ENCODE data around the gene INPP5B. TPM values are rescaled to one million over a fixed set of nuclear protein-coding genes. Genes with fewer than 3 reads are reported as not detected.
"Not testable (repeated sequence)": the region's sequence is repeated elsewhere in the genome, so short reads cannot be mapped to it uniquely, and the experiment has no call there.

INPP5B gene
- total RNA-seq: 28.8 TPM
- long read RNA-seq, partial matches to known transcripts: 1 of 10 reads
- long read RNA-seq, other reads (novel, unspliced or antisense): 9 of 10 reads

GRCh38 chr1:37946703-37947360 lies at the start of gene INPP5B:
Gene INPP5B, minus strand, starts transcription at chr1:37947053. Its CDS starts 745 bp downstream, at chr1:37946308.
- DNase-seq (ENCODE audit: low spot score): peak; percentile 93

- peak; percentile 94 for DNase-seq (ENCODE audit: low spot score)
These were observed 49.0 kb upstream of the INPP5B start for GRCh38 chr1:37995751-37996345.

- no peak for DNase-seq (ENCODE audit: low spot score)
These were observed 48.2 kb upstream of the INPP5B start for GRCh38 chr1:37994886-37995566.

GRCh38 chr1:37989361-37989930 lies 42.6 kb upstream of the INPP5B start:
- no peak for DNase-seq (ENCODE audit: low spot score)

GRCh38 chr1:37987679-37988078 lies 40.8 kb upstream of the INPP5B start:
- DNase-seq (ENCODE audit: low spot score): no peak

GRCh38 chr1:37983546-37983945 lies 36.7 kb upstream of the INPP5B start:
- no peak for DNase-seq (ENCODE audit: low spot score)

GRCh38 chr1:37978541-37978940 lies 31.7 kb upstream of the INPP5B start:
- DNase-seq (ENCODE audit: low spot score): no peak

- DNase-seq (ENCODE audit: low spot score): not testable (repeated sequence)
These were observed 28.2 kb upstream of the INPP5B start for GRCh38 chr1:37975083-37975482.

GRCh38 chr1:37974567-37974966 lies 27.7 kb upstream of the INPP5B start:
- DNase-seq (ENCODE audit: low spot score): no peak

- DNase-seq (ENCODE audit: low spot score): not testable (repeated sequence)
These were observed 26.8 kb upstream of the INPP5B start for GRCh38 chr1:37973684-37974083.

- no peak for DNase-seq (ENCODE audit: low spot score)
These were observed 18.4 kb upstream of the INPP5B start for GRCh38 chr1:37965301-37965700.

GRCh38 chr1:37964106-37964505 lies 17.3 kb upstream of the INPP5B start:
- DNase-seq (ENCODE audit: low spot score): not testable (repeated sequence)

GRCh38 chr1:37958690-37959089 lies 11.8 kb upstream of the INPP5B start:
- DNase-seq (ENCODE audit: low spot score): no peak

GRCh38 chr1:37955685-37956084 lies 8.8 kb upstream of the INPP5B start:
- DNase-seq (ENCODE audit: low spot score): peak; percentile 6

- peak; percentile 45 for DNase-seq (ENCODE audit: low spot score)
These were observed 7.6 kb upstream of the INPP5B start for GRCh38 chr1:37954316-37954971.

GRCh38 chr1:37952738-37953137 lies 5.9 kb upstream of the INPP5B start:
- peak; percentile 39 for DNase-seq (ENCODE audit: low spot score)

- DNase-seq (ENCODE audit: low spot score): peak; percentile 41
These were observed 5.2 kb upstream of the INPP5B start for GRCh38 chr1:37951783-37952624.

GRCh38 chr1:37951041-37951782 lies 4.4 kb upstream of the INPP5B start:
- no peak for DNase-seq (ENCODE audit: low spot score)

- no peak for DNase-seq (ENCODE audit: low spot score)
These were observed 2.8 kb upstream of the INPP5B start for GRCh38 chr1:37949524-37950152.
